ENCODE measurements around the gene HECW1.
A peak's percentile ranks its signal among the peaks of the same experiment; 100 is the strongest.

HECW1 gene

GRCh38 chr7:43283706-43284105 lies 171.3 kb downstream of the HECW1 start:
- no peak for DNase-seq (ENCODE audit: low read depth)
- no peak for TF ChIP-seq CTCF (IDR thresholded peaks at IDR 0.05; ENCODE audit: low read length, missing control alignments)
- no peak overlapping the region for H3K4me3 ChIP-seq (replicated peaks; ENCODE audit: low read depth, low read length)

- DNase-seq (ENCODE audit: low read depth), result no peak
- H3K4me3 ChIP-seq (replicated peaks; ENCODE audit: low read depth, low read length), result no peak overlapping the region
- no peak for TF ChIP-seq CTCF (IDR thresholded peaks at IDR 0.05; ENCODE audit: low read length, missing control alignments)
Observed at GRCh38 chr7:43289826-43290225, 177.4 kb downstream of the HECW1 start.

GRCh38 chr7:43290978-43291377 lies 178.5 kb downstream of the HECW1 start:
- H3K4me3 ChIP-seq (replicated peaks; ENCODE audit: low read depth, low read length), result no peak overlapping the region
- no peak for DNase-seq (ENCODE audit: low read depth)
- no peak for TF ChIP-seq CTCF (IDR thresholded peaks at IDR 0.05; ENCODE audit: low read length, missing control alignments)

GRCh38 chr7:43291789-43292188 lies 179.3 kb downstream of the HECW1 start:
- no peak for DNase-seq (ENCODE audit: low read depth)
- no peak for TF ChIP-seq CTCF (IDR thresholded peaks at IDR 0.05; ENCODE audit: low read length, missing control alignments)

GRCh38 chr7:43292384-43292783 lies 179.9 kb downstream of the HECW1 start:
- no peak for TF ChIP-seq CTCF (IDR thresholded peaks at IDR 0.05; ENCODE audit: low read length, missing control alignments)
- DNase-seq (ENCODE audit: low read depth), result no peak
- no peak overlapping the region for H3K4me3 ChIP-seq (replicated peaks; ENCODE audit: low read depth, low read length)

More at GRCh38 chr7:43291789-43292188, 179.3 kb downstream of the HECW1 start:
- H3K4me3 ChIP-seq (replicated peaks; ENCODE audit: low read depth, low read length), result no peak overlapping the region

GRCh38 chr7:43294080-43294630 lies 181.7 kb downstream of the HECW1 start:
- no peak for TF ChIP-seq CTCF (IDR thresholded peaks at IDR 0.05; ENCODE audit: low read length, missing control alignments)
- DNase-seq (ENCODE audit: low read depth), result peak; percentile 78
- no peak overlapping the region for H3K4me3 ChIP-seq (replicated peaks; ENCODE audit: low read depth, low read length)

GRCh38 chr7:43295429-43295828 lies 183.0 kb downstream of the HECW1 start:
- no peak for DNase-seq (ENCODE audit: low read depth)
- H3K4me3 ChIP-seq (replicated peaks; ENCODE audit: low read depth, low read length), result no peak overlapping the region
- no peak for TF ChIP-seq CTCF (IDR thresholded peaks at IDR 0.05; ENCODE audit: low read length, missing control alignments)
